Spleen (tissue), 11 donors: Measurements from ENCODE around the gene CENPM. TPM values are rescaled to one million over a fixed set of nuclear protein-coding genes. Genes with fewer than 3 reads are reported as not detected.

Experiments used
- DNase-seq: peaks from one replicate; pipeline ENCODE4 v3.0.0-alpha.2; 2020
- H3K27ac ChIP-seq, 8 donors: fragments of 200-600 bp; sonication (generic) in 7 of 8; 1 replicate in 4 of 8; 2 replicates in 4 of 8; pipeline versions ENCODE4 v1.5.0 to v1.8.0; 2016 to 2021; ENCODE audit warnings: inconsistent platforms in 4 of 8, mild to moderate bottlenecking in 4 of 8, moderate library complexity in 1 of 8
- H3K27me3 ChIP-seq, 7 donors: fragments of 200-600 bp; sonication (generic) in 6 of 7; replicated peaks in 1 of 7; 1 replicate in 4 of 7; 2 replicates in 3 of 7; pipeline versions ENCODE4 v1.5.0 to v1.8.0; 2016 to 2021; ENCODE audit warnings: inconsistent platforms in 3 of 7, mild to moderate bottlenecking in 1 of 7
- H3K36me3 ChIP-seq, 6 donors: fragments of 200-600 bp; sonication (generic) in 5 of 6; 1 replicate in 4 of 6; 2 replicates in 2 of 6; pipeline versions ENCODE4 v1.5.0 to v1.8.0; 2016 to 2021; ENCODE audit warnings: inconsistent platforms in 2 of 6
- H3K4me1 ChIP-seq, 6 donors: fragments of 200-600 bp; sonication (generic) in 5 of 6; 1 replicate in 3 of 6; 2 replicates in 3 of 6; pipeline versions ENCODE4 v1.5.0 to v1.8.0; 2016 to 2021; ENCODE audit warnings: inconsistent platforms in 3 of 6
- H3K4me3 ChIP-seq, 8 donors: fragments of 200-600 bp; sonication (generic) in 7 of 8; 1 replicate in 4 of 8; 2 replicates in 4 of 8; pipeline versions ENCODE4 v1.5.0 to v1.8.0; 2016 to 2021; ENCODE audit warnings: inconsistent platforms in 4 of 8, mild to moderate bottlenecking in 4 of 8, moderate library complexity in 2 of 8
- H3K9me3 ChIP-seq, 8 donors: fragments of 200-600 bp; sonication (generic) in 7 of 8; 1 replicate in 4 of 8; 2 replicates in 4 of 8; pipeline versions ENCODE4 v1.5.0 to v1.8.0; 2016 to 2021; ENCODE audit warnings: inconsistent platforms in 4 of 8
- CTCF ChIP-seq, 11 experiments: fragments of 200-600 bp in 7 of 11; fragments of 450-650 bp in 4 of 11; sonication (generic) in 4 of 11; IDR thresholded peaks in 8 of 11; conservative IDR thresholded peaks in 3 of 11; 1 replicate in 7 of 11; 2 replicates in 4 of 11; pipeline versions ENCODE4 v1.4.0 to v1.8.0; 2016 to 2021; ENCODE audit warnings: antibody characterized with exemption in 11 of 11, inconsistent platforms in 4 of 11, mild to moderate bottlenecking in 1 of 11
- POLR2A ChIP-seq, 3 donors: fragments of 450-650 bp; IDR thresholded peaks; one replicate each; pipeline ENCODE4 v1.5.1; 2017; ENCODE audit warnings: antibody characterized with exemption in 3 of 3, mild to moderate bottlenecking in 1 of 3
- POLR2AphosphoS5 ChIP-seq, 3 donors: sonication (generic); formaldehyde crosslinking; IDR thresholded peaks; one replicate each; pipeline ENCODE4 v1.5.1; 2017; ENCODE audit warnings: antibody characterized with exemption in 3 of 3
- WGBS, 5 donors: extraction: QIAGEN DNeasy Blood & Tissue Kit in 3 of 5; methylation state at CpG; one replicate each; pipeline versions ENCODE4 v1.1.5 to v1.1.7; 2013 to 2018; 5-methylcytosine and 5-hydroxymethylcytosine counted together
- intact Hi-C: fragments of 100-400 bp; cut with DNase I; formaldehyde crosslinking; loops from one replicate; pipeline ENCODE4 v1.15.0; 2023; ENCODE audit warnings: low total_unique reads
- polyA plus RNA-seq, 3 donors: library from polyadenylated mRNA; stranded (reverse); fragments of 200-250 nt; gene quantifications; one replicate each; pipeline ENCODE4 v1.2.1, GENCODE V29; 2013
- total RNA-seq, 7 donors: library from RNA; depleted of rRNA in 3 of 7; stranded (reverse); fragments of >200 nt in 3 of 7; fragmentation: NEBNext Ultra II Directional in 4 of 7; extraction: Animal tissue kit (Norgen Biotek cat#: 25700) in 4 of 7; gene quantifications; one replicate each; pipeline versions ENCODE4 v1.1.0 to v1.2.1, GENCODE V29; 2016 to 2021
- donor health status: healthy with polysubstance abuse.
- donor health status: DM: no; HTN: no; CAD: no; lungs with moderate emphysema.
- donor health status: DM: no; HTN: no; CAD: no.
- donor health status: Bipolar disorder and iron deficiency.
- donor health status: healthy.
- donor health status: DM: no; HTN: no; CAD: no.
- donor health status: DM: yes; HTN: yes; CAD: no.

Gene CENPM
- total and polyA plus RNA-seq, 10 donors, result 3.3 to 63.1 (median 15.4) TPM

GRCh38 chr22:41971431-41971830, 24.5 kb upstream of the CENPM start:
- Histone ChIP-seq H3K36me3 (no peaks in the 10 kb centered on the region), H3K27me3 (peaks cover 0 to 55% (median 20%) of the 10 kb centered on the region in 7 donors)
- intact Hi-C loops, result no loop called here

GRCh38 chr22:41970601-41971000, 23.6 kb upstream of the CENPM start:
- WGBS, 5 donors, result 72 to 90% (median 81%) methylated on average over 2 of the region's 2 CpGs
- no peaks in the 10 kb centered on the region for H3K4me1 ChIP-seq
- H3K27ac ChIP-seq, result no peak overlapping the region
- TF ChIP-seq POLR2AphosphoS5 (IDR thresholded peaks at IDR 0.05) (no peak), POLR2A (IDR thresholded peaks at IDR 0.05) (no peak), CTCF (IDR thresholded peaks at IDR 0.05 in 8 of 11, conservative IDR thresholded peaks at IDR 0.05 in 3 of 11) (no peak)
- intact Hi-C loops, result no loop called here
- H3K9me3 ChIP-seq, result no peaks in the 10 kb centered on the region
- H3K27me3 ChIP-seq, result peaks cover 0 to 47% (median 12%) of the 10 kb centered on the region in 7 donors
- H3K36me3 ChIP-seq, result no peaks in the 10 kb centered on the region
- H3K4me3 ChIP-seq, result no peak overlapping the region
- no peak for DNase-seq

More at GRCh38 chr22:41971431-41971830, 24.5 kb upstream of the CENPM start:
- TF ChIP-seq POLR2AphosphoS5 (IDR thresholded peaks at IDR 0.05) (no peak), POLR2A (IDR thresholded peaks at IDR 0.05) (no peak)
- H3K4me3 ChIP-seq, result no peak overlapping the region
- H3K27ac ChIP-seq, result no peak overlapping the region
- 74 to 92% (median 88%) methylated on average over 9 to 11 of the region's 11 CpGs for WGBS, 5 donors
- no peak for DNase-seq
- peaks cover 3 to 8% (median 6%) of the 10 kb centered on the region in 6 donors for H3K4me1 ChIP-seq
- no peaks in the 10 kb centered on the region for H3K9me3 ChIP-seq

GRCh38 chr22:41969110-41969646, 22.2 kb upstream of the CENPM start, which contains the start of gene SEPTIN3:
Gene SEPTIN3, plus strand, starts transcription at chr22:41969443. Its CDS starts 2,050 bp downstream, at chr22:41971493.
- no peaks in the 10 kb centered on the region for H3K4me1 ChIP-seq
- 78 to 89% (median 87%) methylated on average over 2 to 8 of the region's 8 CpGs for WGBS, 5 donors
- H3K27ac ChIP-seq, result no peak within 1 kb of the TSS
- H3K4me3 ChIP-seq, result no peak within 1 kb of the TSS
- TF ChIP-seq CTCF (IDR thresholded peaks at IDR 0.05 in 8 of 11, conservative IDR thresholded peaks at IDR 0.05 in 3 of 11) (no peak), POLR2AphosphoS5 (IDR thresholded peaks at IDR 0.05) (no peak), POLR2A (IDR thresholded peaks at IDR 0.05) (no peak)
- intact Hi-C loops, result no loop called here
- H3K27me3 ChIP-seq, result peaks cover 0 to 33% (median 7%) of the 10 kb centered on the region in 7 donors
- no peaks in the 10 kb centered on the region for H3K36me3 ChIP-seq
- DNase-seq, result no peak
- no peaks in the 10 kb centered on the region for H3K9me3 ChIP-seq

- H3K36me3 ChIP-seq, result no peaks in the 10 kb centered on the region
- no peak for DNase-seq
- H3K4me3 ChIP-seq, result no peak overlapping the region
- H3K27me3 ChIP-seq, result peaks cover 0 to 27% (median 7%) of the 10 kb centered on the region in 7 donors
- H3K4me1 ChIP-seq, result no peaks in the 10 kb centered on the region
- H3K27ac ChIP-seq, result no peak overlapping the region
- WGBS, 5 donors, result 48 to 73% (median 54%) methylated on average over 6 to 9 of the region's 9 CpGs
- TF ChIP-seq CTCF (IDR thresholded peaks at IDR 0.05 in 8 of 11, conservative IDR thresholded peaks at IDR 0.05 in 3 of 11) (no peak), POLR2A (IDR thresholded peaks at IDR 0.05) (no peak), POLR2AphosphoS5 (IDR thresholded peaks at IDR 0.05) (no peak)
- no peaks in the 10 kb centered on the region for H3K9me3 ChIP-seq
- intact Hi-C loops, result no loop called here
Measured at GRCh38 chr22:41968601-41969000, 21.6 kb upstream of the CENPM start.
